ENCODE measurements around the gene SEZ6L. TPM values are rescaled to one million over a fixed set of nuclear protein-coding genes. Genes with fewer than 3 reads are reported as not detected.
A peak's percentile ranks its signal among the peaks of the same experiment; 100 is the strongest.

The SEZ6L gene
- polyA plus RNA-seq, 4 donors, result 0.13 to 0.45 (median 0.24) TPM

DNA sequence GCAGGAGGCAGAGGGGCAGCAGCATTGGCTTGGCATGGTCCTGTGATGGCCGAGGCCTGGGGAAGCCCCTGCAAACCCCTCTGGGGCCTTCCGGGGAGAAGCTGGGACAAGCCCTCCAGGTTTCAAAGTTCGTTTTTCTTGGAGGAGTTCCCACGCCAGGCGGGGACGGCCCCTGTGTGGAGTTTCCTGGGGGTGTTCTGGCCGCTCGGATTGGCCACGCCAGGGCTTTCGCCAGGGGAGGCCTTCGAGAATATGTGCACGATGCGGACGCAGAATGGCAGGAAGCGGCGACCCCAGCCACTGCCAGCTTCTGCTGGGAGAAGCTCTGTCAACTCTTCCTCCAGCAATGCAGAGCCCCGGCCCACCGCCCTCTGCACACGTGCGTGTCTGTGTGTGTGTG, 157.5 kb downstream of the SEZ6L start:
- DNase-seq (ENCODE audit: low read depth in 4 of 4, low spot score in 3 of 4), result no peak

DNA sequence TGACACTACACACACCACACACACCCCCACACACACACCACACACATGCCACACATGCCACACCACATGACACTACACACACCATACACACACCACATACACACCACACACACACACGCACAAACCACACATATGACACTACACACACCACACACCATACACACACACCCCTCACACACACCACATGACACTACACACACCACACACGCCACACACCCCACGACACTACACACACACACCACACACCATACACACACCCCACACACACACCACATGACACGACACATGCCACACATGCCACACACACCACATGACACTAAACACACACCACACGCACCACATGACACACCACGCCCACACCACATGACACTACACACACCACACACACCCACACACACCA, 158.0 kb downstream of the SEZ6L start:
- no peak for DNase-seq (ENCODE audit: low read depth in 4 of 4, low spot score in 3 of 4)

DNA sequence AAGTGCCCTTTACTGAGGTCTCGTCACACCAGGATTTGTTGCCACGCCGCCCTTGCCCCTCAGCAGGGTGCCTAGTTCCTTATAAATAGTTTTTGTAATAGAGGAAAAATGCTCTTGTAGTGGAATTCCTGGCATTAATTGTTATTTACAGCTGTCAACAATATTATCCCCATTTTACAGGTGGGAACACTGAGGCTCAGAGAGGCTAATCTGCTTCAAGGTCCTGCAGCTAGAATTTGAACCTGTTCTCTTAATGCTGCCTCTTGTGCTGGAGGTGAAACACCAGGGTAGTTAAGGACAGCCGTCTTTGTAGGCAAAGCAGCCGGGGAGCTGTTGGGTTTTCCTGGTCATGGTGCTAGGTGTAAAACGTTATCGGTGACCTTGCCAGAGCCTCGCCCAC, 159.0 kb downstream of the SEZ6L start:
- no peak for DNase-seq (ENCODE audit: low read depth in 4 of 4, low spot score in 3 of 4)

DNA sequence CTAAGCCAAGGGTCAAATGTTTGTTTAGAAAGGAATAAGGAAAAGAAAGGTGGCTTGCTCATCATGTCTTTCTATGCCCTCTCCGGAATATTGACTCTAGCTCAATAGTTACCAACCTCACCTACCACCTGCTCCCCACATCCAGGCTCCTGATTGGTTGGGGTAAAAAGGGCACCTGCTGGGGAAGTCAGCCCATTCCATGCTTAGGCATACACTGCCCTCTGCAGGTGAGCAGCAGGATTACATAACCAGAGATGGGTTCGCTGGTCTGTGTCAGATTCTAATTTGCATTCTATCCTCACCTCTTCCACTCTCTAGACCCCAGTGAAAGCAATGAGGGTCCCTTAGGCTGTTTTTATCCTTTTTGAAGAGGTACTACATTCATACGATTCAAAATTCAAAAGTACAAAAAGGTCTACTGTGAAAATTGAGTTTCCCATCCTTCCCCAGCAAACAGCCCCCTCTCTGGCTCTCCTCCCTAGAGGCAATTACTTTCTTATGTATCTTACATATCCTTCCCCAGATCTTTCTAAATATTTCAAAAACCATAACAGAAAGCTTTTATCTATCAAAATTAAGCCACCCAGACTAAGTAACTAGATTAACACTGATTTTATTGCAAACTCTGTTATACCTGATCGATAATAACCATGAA, 161.8 kb downstream of the SEZ6L start:
- DNase-seq (ENCODE audit: low read depth in 4 of 4, low spot score in 3 of 4), result peak in 2 of 4 donors; percentile 10 to 16

DNA sequence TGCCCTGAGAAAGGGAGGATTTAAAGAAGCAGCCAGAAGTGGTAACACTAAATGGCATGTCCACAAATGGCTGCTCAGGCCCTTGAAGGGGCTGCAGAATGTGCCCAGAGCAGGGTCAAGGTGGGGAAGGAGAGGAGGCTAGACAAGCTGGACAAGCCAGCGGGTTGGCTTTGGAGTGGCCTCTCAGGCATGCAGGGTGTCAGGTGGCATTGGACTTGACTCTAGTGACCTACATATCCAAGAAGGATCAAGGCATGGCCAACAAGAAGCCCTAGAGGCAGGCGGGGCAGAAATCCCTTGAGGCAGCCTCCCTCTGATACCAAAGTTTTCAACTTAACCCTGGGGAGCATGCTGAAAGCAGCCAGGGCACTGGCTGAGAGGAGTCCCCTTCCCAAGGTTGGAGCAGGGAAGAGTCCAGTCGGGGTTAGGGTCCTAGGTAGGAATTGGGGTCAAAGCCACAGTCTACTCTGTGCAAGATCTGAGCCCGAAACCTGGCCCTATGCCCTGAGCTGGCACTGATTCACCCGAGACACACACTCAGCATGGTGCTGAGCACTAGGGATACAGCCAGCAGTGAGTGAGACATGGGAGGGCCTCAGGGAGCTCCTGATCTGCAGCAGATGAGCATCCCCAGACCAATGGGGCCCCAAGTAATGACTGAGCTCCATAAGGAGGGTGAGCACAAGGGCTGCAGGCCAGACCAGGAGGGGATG, 164.0 kb downstream of the SEZ6L start:
- DNase-seq (ENCODE audit: low read depth in 4 of 4, low spot score in 3 of 4), result no peak

DNA sequence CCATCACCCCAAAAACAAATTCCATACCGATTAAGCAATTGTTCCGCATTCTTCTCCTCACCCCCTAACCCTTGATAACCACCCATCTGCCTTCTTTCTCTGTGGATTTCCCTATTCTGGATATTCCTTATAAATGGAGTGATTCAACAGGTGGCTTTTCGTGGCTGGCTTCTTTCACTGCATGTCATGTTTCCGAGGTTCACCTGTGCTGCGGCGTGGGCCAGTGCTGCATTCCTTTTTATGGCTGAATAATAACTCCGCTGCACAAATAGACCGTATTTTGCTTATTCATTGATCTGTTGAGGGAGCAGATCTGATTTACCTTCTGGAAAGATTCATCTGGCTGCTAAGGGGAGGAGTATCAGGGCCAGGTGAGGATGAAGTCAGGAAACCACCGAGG, 165.0 kb downstream of the SEZ6L start:
- no peak for DNase-seq (ENCODE audit: low read depth in 4 of 4, low spot score in 3 of 4)

DNA sequence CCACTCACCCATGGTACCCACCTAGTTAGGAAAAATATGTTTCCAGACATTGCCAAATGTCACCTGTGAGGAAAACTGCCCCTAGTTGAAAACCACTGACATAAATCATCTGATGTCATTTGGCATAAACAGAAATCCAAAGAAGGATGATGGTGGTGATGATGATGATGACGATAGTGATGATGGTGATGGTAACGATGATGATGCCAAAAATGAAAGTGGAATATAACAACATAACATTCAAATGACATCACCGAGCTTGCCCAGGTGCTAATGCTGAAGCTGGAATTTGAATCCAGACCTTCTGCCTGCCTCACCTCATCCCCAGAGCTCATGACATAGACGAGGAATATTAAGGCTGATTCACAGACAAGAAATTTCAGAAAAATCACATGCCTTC, 167.5 kb downstream of the SEZ6L start:
- no peak for DNase-seq (ENCODE audit: low read depth in 4 of 4, low spot score in 3 of 4)

DNA sequence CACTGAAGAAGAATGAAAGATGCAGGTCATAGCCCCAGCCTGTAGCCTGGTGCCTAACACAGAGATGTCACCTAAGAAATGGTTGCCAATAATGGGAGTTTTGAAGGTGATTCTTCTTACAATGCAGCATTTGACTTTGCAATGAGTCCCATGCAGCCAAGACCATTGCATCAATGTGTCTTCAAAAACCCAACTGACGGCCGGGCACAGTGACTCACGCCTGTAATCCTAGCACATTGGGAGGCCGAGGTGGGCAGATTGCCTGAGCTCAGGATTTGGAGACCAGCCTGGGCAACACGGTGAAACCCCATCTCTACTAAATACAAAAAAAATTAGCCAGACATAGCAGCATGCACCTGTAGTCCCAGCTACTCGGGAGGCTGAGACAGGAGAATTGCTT, 170.5 kb downstream of the SEZ6L start:
- no peak for DNase-seq (ENCODE audit: low read depth in 4 of 4, low spot score in 3 of 4)

DNA sequence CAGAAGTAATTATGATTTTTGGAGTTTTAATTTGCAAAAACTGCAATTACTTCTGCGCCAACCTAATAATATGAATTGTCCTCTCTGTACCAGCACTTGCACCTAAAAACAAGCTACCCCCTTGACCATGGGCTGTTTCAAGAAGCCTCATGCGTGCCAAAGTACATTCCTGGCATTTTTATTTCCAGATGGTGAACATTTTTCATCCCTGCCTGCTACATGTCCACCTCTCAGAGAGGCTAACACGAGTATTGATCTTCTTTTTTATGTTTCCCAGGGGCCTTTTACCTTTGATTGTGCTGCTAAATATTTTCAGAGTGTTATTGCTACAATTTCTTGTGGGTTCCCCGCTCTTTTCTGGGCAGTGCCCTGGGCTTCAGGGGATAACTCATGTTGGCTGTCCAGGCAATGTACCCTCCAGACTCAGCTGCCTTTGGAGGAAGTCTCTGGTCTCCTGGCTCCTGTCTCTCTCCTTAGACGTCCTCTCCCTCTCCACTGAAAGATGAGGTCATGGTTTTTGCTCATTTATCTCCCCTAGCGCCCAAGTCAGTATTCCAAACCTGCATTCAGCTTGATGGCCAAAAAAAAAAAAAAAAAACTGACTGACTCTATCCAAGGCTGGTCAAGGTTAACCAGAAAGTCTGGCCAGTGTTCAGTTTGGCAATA, 173.6 kb downstream of the SEZ6L start:
- DNase-seq (ENCODE audit: low read depth in 4 of 4, low spot score in 3 of 4), result no peak

DNA sequence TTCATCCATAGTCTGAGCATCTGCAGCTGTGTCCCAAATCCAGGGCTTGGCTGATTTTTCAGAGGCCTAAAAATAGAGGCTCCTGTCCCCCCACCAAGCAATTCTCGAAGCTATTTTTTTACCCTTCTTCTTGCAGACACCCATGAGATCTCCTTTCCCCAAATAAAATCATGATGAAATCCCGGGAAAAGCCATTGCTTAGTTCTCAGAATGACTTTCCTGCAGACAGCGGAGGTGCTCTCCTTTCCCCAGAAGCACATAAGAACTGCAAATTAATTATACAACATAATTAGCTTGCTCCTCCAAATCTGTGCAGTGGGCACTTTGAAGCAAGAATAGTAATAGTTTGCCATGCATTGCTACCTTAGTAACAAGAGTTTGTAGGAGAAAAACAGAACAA, 176.2 kb downstream of the SEZ6L start:
- DNase-seq (ENCODE audit: low read depth in 4 of 4, low spot score in 3 of 4), result no peak

DNA sequence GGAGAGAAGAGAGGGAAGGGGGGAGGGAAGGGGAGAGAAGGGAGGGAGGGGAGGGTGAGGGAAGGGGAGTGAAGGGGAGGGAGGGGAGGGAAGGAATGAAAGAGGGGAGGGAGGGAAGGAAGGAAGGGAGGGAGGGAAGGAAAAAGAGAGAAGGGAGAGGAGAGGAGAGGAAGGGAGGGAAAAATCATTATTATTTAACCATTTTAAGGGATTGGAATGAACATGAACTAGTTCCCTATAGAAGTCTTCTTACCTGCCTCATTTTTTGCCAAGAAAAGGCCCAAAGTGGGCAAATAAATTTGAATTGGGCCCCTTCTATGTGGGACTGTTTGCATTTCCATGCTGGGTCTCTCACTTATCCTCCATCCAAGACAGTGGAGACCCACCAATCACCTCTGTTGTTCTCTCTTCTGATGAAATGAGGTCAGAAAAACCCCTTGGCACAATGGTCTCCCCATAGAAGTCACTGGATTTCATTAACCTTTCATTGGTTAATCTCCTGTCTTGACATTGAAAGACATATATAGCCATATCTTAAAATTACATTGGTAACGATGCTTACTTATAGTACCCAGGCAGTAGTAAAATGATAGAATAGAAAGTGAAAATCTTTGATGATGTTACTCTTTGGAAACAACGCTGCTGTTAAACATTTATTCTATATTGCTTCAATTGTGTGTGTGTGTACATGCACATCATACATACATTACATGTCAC, 179.7 kb downstream of the SEZ6L start:
- DNase-seq (ENCODE audit: low read depth in 4 of 4, low spot score in 3 of 4), result no peak

DNA sequence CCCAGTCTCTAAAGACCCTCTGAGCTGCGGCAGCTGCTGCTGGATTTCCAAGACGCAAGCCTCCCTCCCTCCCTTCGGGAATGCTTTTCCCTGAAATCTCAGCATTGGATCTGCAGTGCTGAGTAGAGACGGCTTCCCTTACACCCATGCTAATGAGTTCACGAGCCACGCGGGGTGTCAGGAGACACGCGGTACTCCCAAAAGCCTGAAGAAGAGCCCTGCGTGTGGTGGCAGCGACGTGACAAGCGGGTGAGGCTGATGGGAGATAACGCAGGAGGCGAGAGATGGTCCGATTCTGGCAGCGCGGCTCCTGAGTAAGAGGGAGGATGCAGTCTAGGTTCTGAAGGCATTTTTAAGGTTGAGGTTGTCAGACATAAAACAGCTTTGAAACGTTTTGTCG, 185.4 kb downstream of the SEZ6L start:
- no peak for DNase-seq (ENCODE audit: low read depth in 4 of 4, low spot score in 3 of 4)

DNA sequence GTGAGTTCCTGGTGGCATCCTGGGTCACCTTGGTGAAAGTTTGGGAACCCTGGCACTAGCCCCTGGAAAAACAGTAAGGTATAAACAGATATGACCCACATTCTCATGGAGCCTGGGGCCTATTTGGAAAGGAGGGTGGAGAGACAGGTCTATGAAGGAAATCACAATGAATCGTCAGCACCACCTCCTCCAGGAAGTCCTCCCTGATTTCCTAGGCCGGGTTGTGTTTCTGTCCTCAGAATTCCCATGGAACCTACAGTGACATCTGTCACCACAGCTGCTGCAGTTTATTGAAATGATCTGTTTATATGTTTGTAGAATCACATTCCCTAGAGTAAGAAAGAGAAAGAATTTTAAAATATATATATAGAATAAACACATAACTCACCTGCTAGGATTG, 188.0 kb downstream of the SEZ6L start:
- no peak for DNase-seq (ENCODE audit: low read depth in 4 of 4, low spot score in 3 of 4)

DNA sequence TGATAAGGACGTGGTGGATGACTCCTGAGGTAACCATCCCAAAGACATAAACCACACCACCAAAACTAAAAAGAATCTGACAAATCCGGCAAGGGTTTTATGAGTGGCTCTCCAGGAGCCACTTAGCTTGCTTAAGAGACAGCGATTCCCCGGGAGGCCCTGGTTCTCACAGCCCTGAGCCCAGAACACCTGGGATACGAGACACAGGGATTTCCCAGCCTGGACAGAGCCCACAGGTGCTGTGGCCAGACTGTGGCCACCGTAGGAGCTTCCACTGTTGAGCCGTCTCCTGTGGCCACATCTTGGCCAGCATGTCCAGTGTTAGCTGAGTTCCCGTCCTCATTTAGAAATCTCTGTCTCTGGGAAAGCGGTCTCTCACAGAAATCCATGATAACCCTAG, 188.6 kb downstream of the SEZ6L start:
- DNase-seq (ENCODE audit: low read depth in 4 of 4, low spot score in 3 of 4), result no peak

DNA sequence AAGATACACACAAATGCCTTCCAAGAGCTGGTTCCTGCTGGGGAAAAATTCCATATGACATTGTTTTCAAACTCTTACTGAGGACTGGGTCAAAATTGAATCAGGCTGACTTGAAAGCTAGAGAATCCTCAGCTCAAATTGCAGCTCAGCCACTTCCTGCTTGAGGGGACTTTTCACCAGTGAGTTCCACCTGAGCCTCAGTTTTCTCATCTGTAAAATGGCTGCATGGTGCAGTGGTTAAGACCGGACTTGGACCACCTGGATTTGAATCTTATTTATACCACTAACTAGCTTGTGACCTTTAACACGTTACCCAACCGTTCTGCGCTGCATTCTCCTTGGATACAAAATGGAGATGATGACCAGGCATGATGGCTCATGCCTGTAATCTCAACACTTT, 189.9 kb downstream of the SEZ6L start:
- DNase-seq (ENCODE audit: low read depth in 4 of 4, low spot score in 3 of 4), result no peak

DNA sequence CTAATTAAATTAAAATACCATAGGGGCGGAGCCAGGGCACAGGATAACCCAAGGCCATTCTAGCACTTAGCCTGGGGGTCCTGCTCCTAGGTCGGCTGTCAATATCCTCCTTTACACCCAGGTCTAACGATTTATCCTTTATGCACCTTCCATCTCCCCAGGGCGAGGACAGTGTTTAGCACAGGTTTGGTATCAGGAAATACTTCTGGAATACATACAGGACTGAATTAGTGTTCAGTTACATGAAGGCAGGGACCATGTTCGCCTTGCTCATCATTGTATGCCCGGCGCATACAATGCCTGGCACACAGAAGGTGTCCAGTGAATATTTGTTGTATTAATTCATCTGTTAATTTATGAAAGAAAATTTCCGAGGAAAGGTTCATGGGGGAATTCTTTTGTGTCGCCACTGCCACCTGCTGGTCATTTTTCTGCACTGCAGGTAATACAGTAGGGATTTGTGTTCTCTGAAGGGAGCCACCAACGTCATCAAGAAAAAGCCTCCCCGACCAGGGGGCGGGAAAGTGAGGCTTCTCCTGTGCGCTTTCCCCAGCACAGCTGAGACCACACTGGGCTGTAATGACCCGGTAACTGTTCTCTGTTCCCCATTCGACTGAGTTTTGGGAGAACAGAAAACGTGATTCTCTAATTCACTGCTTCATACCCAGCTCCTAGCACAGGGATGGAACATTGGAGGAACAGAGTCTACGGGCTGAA, 191.1 kb downstream of the SEZ6L start:
- peak; percentile 45 to 79 (median 74) for DNase-seq (ENCODE audit: low read depth in 4 of 4, low spot score in 3 of 4)

DNA sequence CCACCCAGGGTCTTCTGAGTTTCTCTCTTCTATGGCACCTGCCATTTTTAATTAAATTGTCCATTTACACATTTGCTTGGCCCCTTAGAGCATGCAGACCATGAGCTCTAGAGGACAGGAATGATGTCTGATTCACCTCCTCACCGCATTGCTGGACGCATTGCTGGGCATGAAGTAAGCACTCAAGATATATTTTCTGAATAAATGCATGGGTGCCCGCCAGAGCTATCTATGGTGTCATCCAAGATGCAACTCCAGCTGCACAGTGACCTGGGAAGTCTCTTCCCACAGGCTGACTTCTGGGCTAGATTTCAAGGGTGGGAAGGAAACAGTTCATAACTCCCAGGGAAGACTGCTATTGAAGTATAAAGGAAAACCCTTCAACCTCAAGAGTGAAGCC, 193.2 kb downstream of the SEZ6L start:
- no peak for DNase-seq (ENCODE audit: low read depth in 4 of 4, low spot score in 3 of 4)

DNA sequence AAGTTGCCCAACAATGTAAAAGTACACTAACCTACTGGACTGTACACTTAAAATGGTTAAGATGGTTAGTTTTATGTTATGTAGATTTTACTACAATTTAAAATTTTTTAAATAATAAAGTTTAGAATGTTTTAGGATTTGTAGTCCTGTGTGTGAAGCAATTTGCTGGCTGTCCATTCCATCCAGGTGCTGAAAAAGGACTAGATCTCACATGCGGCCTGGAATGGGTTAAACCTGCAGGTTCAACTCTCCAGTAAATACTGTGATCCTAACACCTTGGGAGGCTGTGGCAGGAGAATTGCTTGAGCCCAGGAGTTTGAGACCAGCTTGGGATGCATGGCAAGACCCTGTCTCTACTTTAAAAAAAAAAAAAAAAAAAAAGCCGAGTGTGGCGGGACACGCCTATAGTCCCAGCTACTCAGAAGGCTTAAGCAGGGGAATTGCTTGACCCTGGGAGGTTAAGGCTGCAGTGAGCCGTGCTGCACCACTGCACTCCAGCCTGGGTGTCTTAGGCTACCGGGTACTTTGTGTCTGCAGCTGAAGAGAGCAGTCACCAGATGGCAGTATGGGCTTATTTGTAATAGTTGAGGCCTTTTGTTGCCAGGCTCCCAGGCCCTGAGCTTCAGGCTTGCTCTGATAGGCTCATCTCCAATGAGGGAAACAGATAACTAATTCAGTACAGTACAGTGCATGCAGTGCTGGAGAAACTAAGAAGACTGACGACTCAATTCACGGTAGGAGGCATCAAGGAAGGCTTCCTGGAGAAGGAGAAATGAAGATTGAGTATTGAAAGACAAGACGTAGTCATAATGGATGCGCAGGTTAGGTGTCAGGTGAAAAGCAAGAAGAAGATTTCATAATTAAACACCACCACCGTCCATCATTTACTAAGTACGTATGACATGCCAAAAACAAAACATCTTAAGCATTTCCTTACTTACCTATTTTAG, 195.1 kb downstream of the SEZ6L start:
- peak; percentile 50 to 69 (median 62) for DNase-seq (ENCODE audit: low read depth in 4 of 4, low spot score in 3 of 4)

DNA sequence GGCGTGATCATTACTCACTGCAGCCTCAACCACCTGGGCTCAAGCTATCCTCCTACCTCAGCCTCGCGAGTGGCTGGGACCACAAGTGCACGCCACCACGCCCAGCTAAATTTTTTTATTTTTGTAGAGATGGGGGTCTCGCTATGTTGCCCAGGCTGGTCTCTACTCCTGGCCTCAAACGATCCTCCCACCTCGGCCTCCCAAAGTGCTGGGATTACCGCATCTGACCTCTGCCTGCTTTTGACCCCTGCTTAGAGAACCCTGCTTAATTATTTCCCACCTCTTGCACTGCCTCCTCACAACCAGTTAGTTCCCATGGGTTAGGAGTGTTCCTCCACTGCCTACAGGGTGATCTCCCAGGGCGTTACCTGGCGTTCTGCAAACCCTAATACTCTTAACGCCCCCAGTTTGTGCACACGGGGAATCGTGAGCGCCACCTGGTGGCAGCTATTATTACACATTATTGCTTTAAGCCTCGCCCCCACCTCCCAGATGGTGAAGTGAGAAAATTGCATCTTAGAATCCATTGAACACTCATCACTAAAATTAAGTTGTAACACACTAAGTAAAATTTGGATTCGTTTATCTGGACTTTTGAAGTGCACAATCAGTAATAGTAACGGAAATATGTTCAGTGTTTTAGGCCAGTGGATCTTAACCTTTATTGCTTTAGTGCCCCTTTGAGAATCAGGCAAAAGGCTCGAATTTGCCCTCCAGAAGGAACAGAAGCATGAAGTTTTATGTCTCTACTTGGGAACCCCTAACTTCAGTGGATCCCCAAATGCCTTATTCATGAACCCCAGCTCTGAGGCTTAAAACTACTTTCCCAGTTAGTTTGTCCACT, 198.4 kb downstream of the SEZ6L start:
- DNase-seq (ENCODE audit: low read depth in 4 of 4, low spot score in 3 of 4), result peak in 2 of 4 donors; percentile 20 to 23

Data from right renal pelvis (tissue), 4 donors.